ENCODE data around the gene ADAMTSL1. TPM values are rescaled to one million over a fixed set of nuclear protein-coding genes. Genes with fewer than 3 reads are reported as not detected.

The ADAMTSL1 gene
- total RNA-seq, 6 donors from 2014 or later: 0.44 to 6.4 (median 2.3) TPM; not detected in 1

- no peaks in the 10 kb centered on the region for H3K27me3 ChIP-seq
- H3K27ac ChIP-seq: no peak overlapping the region
- H3K4me1 ChIP-seq: peaks cover 0 to 4% (median 2%) of the 10 kb centered on the region in 4 donors
- DNase-seq (no peak), ATAC-seq (ENCODE audit: low FRiP score in 2 of 2) (no peak)
- TF ChIP-seq POLR2A (IDR thresholded peaks at IDR 0.05) (no peak), CTCF (IDR thresholded peaks at IDR 0.05) (no peak), POLR2AphosphoS5 (IDR thresholded peaks at IDR 0.05) (no peak), EP300 (IDR thresholded peaks at IDR 0.05) (no peak)
- WGBS, 2 donors: 80 to 83% methylated on average over 8 of the region's 8 CpGs
- no peak overlapping the region for H3K4me3 ChIP-seq
- no peaks in the 10 kb centered on the region for H3K9me3 ChIP-seq
- no peaks in the 10 kb centered on the region for H3K36me3 ChIP-seq
Measured at GRCh38 chr9:18707489-18708205, 233.7 kb downstream of the ADAMTSL1 start.

- Histone ChIP-seq H3K9me3 (no peaks in the 10 kb centered on the region), H3K36me3 (no peaks in the 10 kb centered on the region), H3K4me3 (no peak overlapping the region), H3K27ac (no peak overlapping the region), H3K27me3 (no peaks in the 10 kb centered on the region), H3K4me1 (peaks cover 0 to 4% (median 2%) of the 10 kb centered on the region in 4 donors)
- no peak for DNase-seq
- 63 to 73% methylated on average over 4 of the region's 4 CpGs for whole genome bisulfite sequencing, 2 donors
- TF ChIP-seq EP300 (IDR thresholded peaks at IDR 0.05) (no peak), POLR2AphosphoS5 (IDR thresholded peaks at IDR 0.05) (no peak), POLR2A (IDR thresholded peaks at IDR 0.05) (no peak), CTCF (IDR thresholded peaks at IDR 0.05) (no peak)
- ATAC-seq (ENCODE audit: low FRiP score in 2 of 2): no peak
Measured at GRCh38 chr9:18708429-18708828, 234.5 kb downstream of the ADAMTSL1 start.

- 82 to 92% methylated on average over 1 of the region's 1 CpG for WGBS, 2 donors
- Histone ChIP-seq H3K27me3 (no peaks in the 10 kb centered on the region), H3K27ac (no peak overlapping the region), H3K4me3 (no peak overlapping the region), H3K36me3 (no peaks in the 10 kb centered on the region), H3K4me1 (peaks cover 0 to 3% (median 0%) of the 10 kb centered on the region in 4 donors), H3K9me3 (no peaks in the 10 kb centered on the region)
- DNase-seq: no peak
- no peak for TF ChIP-seq CTCF (IDR thresholded peaks at IDR 0.05)
- no peak for TF ChIP-seq POLR2A (IDR thresholded peaks at IDR 0.05)
- TF ChIP-seq POLR2AphosphoS5 (IDR thresholded peaks at IDR 0.05): no peak
- TF ChIP-seq EP300 (IDR thresholded peaks at IDR 0.05): no peak
- peak in 1 of 2 donors; percentile 93 for ATAC-seq (ENCODE audit: low FRiP score in 2 of 2)
Measured at GRCh38 chr9:18710065-18710464, 236.1 kb downstream of the ADAMTSL1 start.

GRCh38 chr9:18717759-18718158, 243.8 kb downstream of the ADAMTSL1 start:
- WGBS, 2 donors: 94 to 100% methylated on average over 2 of the region's 2 CpGs
- Histone ChIP-seq H3K9me3 (no peaks in the 10 kb centered on the region), H3K27ac (no peak overlapping the region), H3K36me3 (no peaks in the 10 kb centered on the region), H3K4me3 (no peak overlapping the region), H3K27me3 (no peaks in the 10 kb centered on the region), H3K4me1 (no peaks in the 10 kb centered on the region)
- DNase-seq (no peak), ATAC-seq (ENCODE audit: low FRiP score in 2 of 2) (no peak)
- TF ChIP-seq POLR2A (IDR thresholded peaks at IDR 0.05) (no peak), CTCF (IDR thresholded peaks at IDR 0.05) (no peak), EP300 (IDR thresholded peaks at IDR 0.05) (no peak), POLR2AphosphoS5 (IDR thresholded peaks at IDR 0.05) (no peak)

- no peak overlapping the region for H3K4me3 ChIP-seq
- ATAC-seq (ENCODE audit: low FRiP score in 2 of 2) (no peak), DNase-seq (peak in 1 of 2 donors; percentile 58)
- no peak overlapping the region for H3K27ac ChIP-seq
- TF ChIP-seq POLR2AphosphoS5 (IDR thresholded peaks at IDR 0.05) (no peak), POLR2A (IDR thresholded peaks at IDR 0.05) (no peak), EP300 (IDR thresholded peaks at IDR 0.05) (no peak), CTCF (IDR thresholded peaks at IDR 0.05) (no peak)
- H3K4me1 ChIP-seq: no peaks in the 10 kb centered on the region
- H3K36me3 ChIP-seq: no peaks in the 10 kb centered on the region
- no peaks in the 10 kb centered on the region for H3K9me3 ChIP-seq
- whole genome bisulfite sequencing, 2 donors: 90 to 97% methylated on average over 12 of the region's 12 CpGs
- no peaks in the 10 kb centered on the region for H3K27me3 ChIP-seq
Measured at GRCh38 chr9:18718393-18718792, 244.4 kb downstream of the ADAMTSL1 start.
